Panc1 (cell line): Measurements from ENCODE around the gene MORF4L2.

Source experiments
- POLR2AphosphoS5 ChIP-seq: IDR thresholded peaks from 2 replicates; pipeline ENCODE4 v1.6.1; 2012; ENCODE audit warnings: mild to moderate bottlenecking, low read depth, low read length, moderate library complexity
- REST ChIP-seq, 2 experiments: IDR thresholded peaks; 2 replicates each; pipeline ENCODE4 v1.6.1; 2011 to 2012; ENCODE audit warnings: low read depth in 2 of 2, control low read depth in 1 of 2, low read length in 1 of 2, mild to moderate bottlenecking in 1 of 2, moderate library complexity in 1 of 2; ENCODE audit not compliant: insufficient read depth in 1 of 2
- SIN3A ChIP-seq: IDR thresholded peaks from 2 replicates; pipeline ENCODE4 v1.6.1; 2012; ENCODE audit warnings: low read depth, mild to moderate bottlenecking, low read length, moderate library complexity, borderline replicate concordance; ENCODE audit not compliant: insufficient read depth
- TCF7L2 ChIP-seq: IDR thresholded peaks from 2 replicates; pipeline ENCODE4 v1.6.1; 2011; ENCODE audit warnings: mild to moderate bottlenecking, low read depth, low read length, inconsistent platforms
- TF ChIP-seq, protein P1 (sequence below): fragments of 450-650 bp; IDR thresholded peaks from 2 replicates; pipeline ENCODE4 v1.5.1; 2017; ENCODE audit warnings: mild to moderate bottlenecking

DNA sequence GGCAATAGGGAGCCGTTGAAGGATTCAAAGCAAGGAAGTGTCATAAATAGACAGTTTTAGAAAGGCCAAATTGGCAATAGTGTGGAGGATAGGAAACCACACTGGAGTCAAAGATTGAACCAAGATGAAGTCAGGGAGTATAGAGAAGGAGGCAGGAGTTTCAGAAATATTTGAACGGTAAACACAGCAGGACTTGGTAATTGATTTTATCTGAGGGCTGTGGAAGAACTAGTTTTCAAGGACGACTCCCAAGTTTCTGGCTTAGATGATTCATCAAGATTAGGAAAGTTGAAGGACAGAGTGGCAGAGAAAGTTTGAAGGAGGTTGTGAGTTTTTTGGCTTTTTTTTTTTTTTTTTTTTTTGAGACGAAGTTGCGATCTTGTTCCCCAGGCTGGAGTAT, 12.7 kb upstream of the MORF4L2 start:
- TF ChIP-seq, protein P1, sequence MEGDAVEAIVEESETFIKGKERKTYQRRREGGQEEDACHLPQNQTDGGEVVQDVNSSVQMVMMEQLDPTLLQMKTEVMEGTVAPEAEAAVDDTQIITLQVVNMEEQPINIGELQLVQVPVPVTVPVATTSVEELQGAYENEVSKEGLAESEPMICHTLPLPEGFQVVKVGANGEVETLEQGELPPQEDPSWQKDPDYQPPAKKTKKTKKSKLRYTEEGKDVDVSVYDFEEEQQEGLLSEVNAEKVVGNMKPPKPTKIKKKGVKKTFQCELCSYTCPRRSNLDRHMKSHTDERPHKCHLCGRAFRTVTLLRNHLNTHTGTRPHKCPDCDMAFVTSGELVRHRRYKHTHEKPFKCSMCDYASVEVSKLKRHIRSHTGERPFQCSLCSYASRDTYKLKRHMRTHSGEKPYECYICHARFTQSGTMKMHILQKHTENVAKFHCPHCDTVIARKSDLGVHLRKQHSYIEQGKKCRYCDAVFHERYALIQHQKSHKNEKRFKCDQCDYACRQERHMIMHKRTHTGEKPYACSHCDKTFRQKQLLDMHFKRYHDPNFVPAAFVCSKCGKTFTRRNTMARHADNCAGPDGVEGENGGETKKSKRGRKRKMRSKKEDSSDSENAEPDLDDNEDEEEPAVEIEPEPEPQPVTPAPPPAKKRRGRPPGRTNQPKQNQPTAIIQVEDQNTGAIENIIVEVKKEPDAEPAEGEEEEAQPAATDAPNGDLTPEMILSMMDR: no peak
- no peak for TF ChIP-seq POLR2AphosphoS5
- TF ChIP-seq REST (IDR thresholded peaks at IDR 0.05; ENCODE audit: insufficient read depth in 1 of 2, low read depth in 2 of 2, low read length in 1 of 2): no peak
- no peak for TF ChIP-seq SIN3A
- TF ChIP-seq TCF7L2: no peak
